ENCODE data around the gene PLPPR4.

The PLPPR4 gene

DNA sequence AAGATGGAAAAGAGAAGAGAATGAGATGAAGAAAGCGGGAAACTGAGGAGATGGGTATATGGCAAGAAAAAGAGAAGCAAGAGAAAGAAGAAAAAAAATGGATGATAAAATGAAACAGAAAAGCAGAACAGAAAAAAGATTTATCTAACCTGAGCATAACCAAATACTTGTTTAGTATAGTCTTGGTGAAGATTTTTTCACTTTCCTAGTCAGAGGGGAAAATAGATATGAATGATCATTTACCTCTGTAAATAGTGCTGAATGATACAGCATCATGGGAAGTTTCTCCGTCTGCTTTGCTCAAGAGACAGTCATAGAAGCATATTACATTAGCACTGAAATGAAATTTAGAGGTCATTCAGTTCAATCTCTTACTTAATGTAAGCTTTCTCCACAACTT lies 36.1 kb upstream of the PLPPR4 start:
- H3K27ac ChIP-seq, result no peak overlapping the region
- TF ChIP-seq, protein P1, sequence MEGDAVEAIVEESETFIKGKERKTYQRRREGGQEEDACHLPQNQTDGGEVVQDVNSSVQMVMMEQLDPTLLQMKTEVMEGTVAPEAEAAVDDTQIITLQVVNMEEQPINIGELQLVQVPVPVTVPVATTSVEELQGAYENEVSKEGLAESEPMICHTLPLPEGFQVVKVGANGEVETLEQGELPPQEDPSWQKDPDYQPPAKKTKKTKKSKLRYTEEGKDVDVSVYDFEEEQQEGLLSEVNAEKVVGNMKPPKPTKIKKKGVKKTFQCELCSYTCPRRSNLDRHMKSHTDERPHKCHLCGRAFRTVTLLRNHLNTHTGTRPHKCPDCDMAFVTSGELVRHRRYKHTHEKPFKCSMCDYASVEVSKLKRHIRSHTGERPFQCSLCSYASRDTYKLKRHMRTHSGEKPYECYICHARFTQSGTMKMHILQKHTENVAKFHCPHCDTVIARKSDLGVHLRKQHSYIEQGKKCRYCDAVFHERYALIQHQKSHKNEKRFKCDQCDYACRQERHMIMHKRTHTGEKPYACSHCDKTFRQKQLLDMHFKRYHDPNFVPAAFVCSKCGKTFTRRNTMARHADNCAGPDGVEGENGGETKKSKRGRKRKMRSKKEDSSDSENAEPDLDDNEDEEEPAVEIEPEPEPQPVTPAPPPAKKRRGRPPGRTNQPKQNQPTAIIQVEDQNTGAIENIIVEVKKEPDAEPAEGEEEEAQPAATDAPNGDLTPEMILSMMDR (IDR thresholded peaks at IDR 0.05), result no peak
- TF ChIP-seq ZFX (IDR thresholded peaks at IDR 0.05; ENCODE audit: borderline replicate concordance), result no peak

DNA sequence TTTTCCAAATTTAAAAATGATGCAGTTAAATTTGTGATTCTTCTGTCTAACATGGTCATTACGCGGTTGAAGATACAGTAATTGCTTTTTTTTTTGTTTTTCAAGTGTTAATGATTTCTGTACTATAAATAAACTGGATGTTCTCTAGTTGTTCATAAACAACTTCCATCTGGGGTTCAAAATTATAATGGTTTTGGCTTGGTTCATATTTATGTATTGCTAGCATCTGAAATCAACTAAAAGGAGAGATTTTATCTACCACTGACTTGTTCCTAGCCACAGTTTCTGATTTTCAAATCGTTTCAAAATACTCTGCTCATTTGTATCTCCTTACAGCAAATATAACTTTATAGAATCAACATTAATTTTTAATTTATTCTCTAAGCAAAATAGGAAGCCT lies 35.2 kb upstream of the PLPPR4 start:
- H3K27ac ChIP-seq, result no peak overlapping the region
- TF ChIP-seq ZFX (IDR thresholded peaks at IDR 0.05; ENCODE audit: borderline replicate concordance), result no peak
- TF ChIP-seq, protein P1 (IDR thresholded peaks at IDR 0.05), result no peak

DNA sequence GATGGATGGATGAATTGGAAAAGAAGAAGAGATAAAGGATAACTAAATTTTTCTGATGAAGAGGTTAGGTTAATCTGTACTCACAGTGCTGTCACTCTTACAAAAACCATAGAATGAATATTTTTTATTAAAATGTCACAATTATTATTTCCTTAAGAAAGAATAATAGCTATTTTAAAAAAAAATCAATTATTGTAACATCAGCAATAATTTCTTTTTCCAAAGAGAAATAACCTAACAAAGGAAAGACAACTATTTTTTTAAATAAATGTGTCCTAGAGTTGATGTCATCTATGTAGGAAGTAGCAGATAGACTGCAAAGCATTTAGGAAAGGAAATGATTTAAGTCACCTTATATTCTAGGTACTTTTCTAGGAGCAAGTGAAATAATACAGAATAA lies 33.6 kb upstream of the PLPPR4 start:
- H3K27ac ChIP-seq, result no peak overlapping the region
- TF ChIP-seq, protein P1 (IDR thresholded peaks at IDR 0.05), result no peak
- TF ChIP-seq ZFX (IDR thresholded peaks at IDR 0.05; ENCODE audit: borderline replicate concordance), result no peak

DNA sequence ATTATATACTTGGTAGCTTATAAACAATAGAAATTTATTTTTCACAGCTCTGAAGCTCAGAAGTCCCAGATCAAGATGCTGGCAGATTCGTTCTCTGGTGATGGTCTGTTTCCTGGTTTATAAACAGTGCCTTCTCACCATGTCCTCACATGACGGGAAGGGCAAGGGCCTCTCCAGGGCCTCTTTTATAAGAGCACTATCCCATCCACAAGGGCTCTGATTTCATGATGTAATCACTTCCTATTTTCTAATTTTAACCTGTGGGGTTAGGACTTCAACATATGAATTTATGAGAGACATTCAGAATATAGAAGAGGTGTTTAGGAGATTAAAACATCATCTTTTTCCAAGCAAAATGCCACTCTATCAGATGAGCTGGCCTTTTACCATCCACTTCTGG lies 32.1 kb upstream of the PLPPR4 start:
- H3K27ac ChIP-seq, result no peak overlapping the region
- TF ChIP-seq, protein P1 (IDR thresholded peaks at IDR 0.05), result no peak
- no peak for TF ChIP-seq ZFX (IDR thresholded peaks at IDR 0.05; ENCODE audit: borderline replicate concordance)

DNA sequence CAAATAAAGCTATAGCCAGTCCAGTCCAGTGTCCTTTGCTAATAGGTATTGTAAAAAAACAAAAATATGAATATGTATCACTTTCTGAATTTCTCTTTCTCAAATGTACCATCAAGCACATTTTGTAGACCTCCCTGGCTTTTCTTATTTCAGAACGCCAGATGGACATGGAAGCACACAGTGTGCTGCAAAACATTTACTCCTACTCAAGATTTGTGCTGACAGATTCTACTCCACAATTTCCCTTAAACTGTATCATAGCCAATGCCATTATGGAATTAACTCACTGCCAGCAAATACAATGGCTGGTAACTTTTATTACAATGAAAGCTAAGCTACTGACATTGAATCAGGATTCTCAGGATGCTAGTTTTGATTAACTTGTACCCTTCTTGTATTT lies 30.8 kb upstream of the PLPPR4 start:
- H3K27ac ChIP-seq, result no peak overlapping the region
- no peak for TF ChIP-seq ZFX (IDR thresholded peaks at IDR 0.05; ENCODE audit: borderline replicate concordance)
- TF ChIP-seq, protein P1 (IDR thresholded peaks at IDR 0.05), result no peak

DNA sequence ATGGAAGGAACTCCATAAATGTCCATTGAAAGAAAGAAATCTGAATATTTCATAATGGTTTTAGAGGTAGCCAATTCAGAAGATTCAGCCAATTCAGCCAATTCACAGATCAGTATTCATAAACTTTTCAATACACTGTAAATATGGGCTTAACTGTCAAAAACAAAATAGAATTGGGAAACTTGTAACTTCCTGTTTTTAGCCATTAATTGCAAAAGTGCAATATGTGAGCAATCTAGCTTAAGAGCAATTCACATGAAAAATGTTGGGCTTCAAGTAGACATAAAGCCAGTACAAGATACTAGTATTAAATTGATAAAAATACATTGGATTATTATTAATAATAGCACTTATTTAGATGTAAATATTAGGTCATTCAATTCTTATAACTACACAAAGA lies 27.5 kb upstream of the PLPPR4 start:
- H3K27ac ChIP-seq, result no peak overlapping the region
- TF ChIP-seq ZFX (IDR thresholded peaks at IDR 0.05; ENCODE audit: borderline replicate concordance), result no peak
- TF ChIP-seq, protein P1 (IDR thresholded peaks at IDR 0.05), result no peak

DNA sequence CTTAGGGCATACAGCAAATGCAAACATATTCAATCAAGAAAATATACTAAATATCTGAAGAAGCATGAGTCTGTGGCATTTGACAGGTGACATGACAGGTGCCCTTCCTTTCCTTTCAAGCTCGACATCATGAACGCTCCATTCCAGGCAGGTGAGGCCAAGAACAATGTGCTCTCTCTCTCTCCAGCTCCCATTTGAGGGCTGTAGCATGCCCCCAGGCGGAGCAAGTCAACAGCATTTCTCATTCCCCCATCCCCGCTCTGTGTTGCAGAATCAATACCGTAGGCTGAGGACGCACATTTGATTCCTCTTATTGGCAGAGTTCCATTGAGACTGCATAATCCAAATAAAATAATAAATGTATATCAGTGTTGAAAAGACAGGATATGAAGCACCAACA lies 24.6 kb upstream of the PLPPR4 start:
- TF ChIP-seq ZFX (IDR thresholded peaks at IDR 0.05; ENCODE audit: borderline replicate concordance), result no peak
- TF ChIP-seq, protein P1 (IDR thresholded peaks at IDR 0.05), result no peak
- no peak overlapping the region for H3K27ac ChIP-seq

Measured in 22Rv1 (cell line).